Measurements from ENCODE around the gene SPATS2L.

Gene SPATS2L

GRCh38 chr2:200357845-200358244 is 51.4 kb downstream of the SPATS2L start:
- H3K9ac ChIP-seq (ENCODE audit: low read depth, low read length, poor library complexity, severe bottlenecking) = no peak overlapping the region
- H4K20me1 ChIP-seq (ENCODE audit: insufficient read depth, low read length, poor library complexity, severe bottlenecking) = no peaks in the 10 kb centered on the region
- no peaks in the 10 kb centered on the region for H3F3A ChIP-seq (ENCODE audit: low read depth)
- H3K9me3 ChIP-seq (ENCODE audit: insufficient read depth, low read depth, low read length) = no peaks in the 10 kb centered on the region
- no peak overlapping the region for H2AFZ ChIP-seq (ENCODE audit: low read length)
- no peaks in the 10 kb centered on the region for H3K27me3 ChIP-seq (ENCODE audit: insufficient read depth, low read length, poor library complexity, severe bottlenecking)
- no peaks in the 10 kb centered on the region for H3K36me3 ChIP-seq (ENCODE audit: insufficient read depth, low read length)
- no peaks in the 10 kb centered on the region for H3K9me2 ChIP-seq (replicated peaks; ENCODE audit: low read depth, low read length)
- no peaks in the 10 kb centered on the region for H3K79me2 ChIP-seq (ENCODE audit: insufficient read depth, low read length)
- TF ChIP-seq EZH2phosphoT487 (IDR thresholded peaks at IDR 0.05; ENCODE audit: borderline replicate concordance) (no peak), CTCF (conservative IDR thresholded peaks at IDR 0.05; ENCODE audit: low read length) (no peak)
- no peaks in the 10 kb centered on the region for H3K4me1 ChIP-seq (ENCODE audit: insufficient read depth, low read length, poor library complexity, severe bottlenecking)
- H3K4me3 ChIP-seq (ENCODE audit: low read length, poor library complexity, severe bottlenecking) = no peak overlapping the region
- H3K4me2 ChIP-seq (ENCODE audit: low read depth, low read length, poor library complexity, severe bottlenecking) = no peak overlapping the region

GRCh38 chr2:200359552-200359951 is 53.1 kb downstream of the SPATS2L start:
- H3K4me2 ChIP-seq (ENCODE audit: low read depth, low read length, poor library complexity, severe bottlenecking) = no peak overlapping the region
- H3K9ac ChIP-seq (ENCODE audit: low read depth, low read length, poor library complexity, severe bottlenecking) = no peak overlapping the region
- no peaks in the 10 kb centered on the region for H3K79me2 ChIP-seq (ENCODE audit: insufficient read depth, low read length)
- TF ChIP-seq EZH2phosphoT487 (IDR thresholded peaks at IDR 0.05; ENCODE audit: borderline replicate concordance) (no peak), CTCF (conservative IDR thresholded peaks at IDR 0.05; ENCODE audit: low read length) (no peak)
- H3K27me3 ChIP-seq (ENCODE audit: insufficient read depth, low read length, poor library complexity, severe bottlenecking) = no peaks in the 10 kb centered on the region
- H3K4me1 ChIP-seq (ENCODE audit: insufficient read depth, low read length, poor library complexity, severe bottlenecking) = no peaks in the 10 kb centered on the region
- no peak overlapping the region for H3K4me3 ChIP-seq (ENCODE audit: low read length, poor library complexity, severe bottlenecking)
- H3K9me2 ChIP-seq (replicated peaks; ENCODE audit: low read depth, low read length) = no peaks in the 10 kb centered on the region
- no peaks in the 10 kb centered on the region for H3K36me3 ChIP-seq (ENCODE audit: insufficient read depth, low read length)
- H3K9me3 ChIP-seq (ENCODE audit: insufficient read depth, low read depth, low read length) = no peaks in the 10 kb centered on the region
- H4K20me1 ChIP-seq (ENCODE audit: insufficient read depth, low read length, poor library complexity, severe bottlenecking) = no peaks in the 10 kb centered on the region
- H2AFZ ChIP-seq (ENCODE audit: low read length) = no peak overlapping the region
- H3F3A ChIP-seq (ENCODE audit: low read depth) = no peaks in the 10 kb centered on the region

- Histone ChIP-seq H3K36me3 (ENCODE audit: insufficient read depth, low read length) (no peaks in the 10 kb centered on the region), H3K79me2 (ENCODE audit: insufficient read depth, low read length) (no peaks in the 10 kb centered on the region), H3K9me3 (ENCODE audit: insufficient read depth, low read depth, low read length) (no peaks in the 10 kb centered on the region), H3K27me3 (ENCODE audit: insufficient read depth, low read length, poor library complexity, severe bottlenecking) (no peaks in the 10 kb centered on the region), H3K9me2 (replicated peaks; ENCODE audit: low read depth, low read length) (no peaks in the 10 kb centered on the region), H3K4me1 (ENCODE audit: insufficient read depth, low read length, poor library complexity, severe bottlenecking) (no peaks in the 10 kb centered on the region), H3K9ac (ENCODE audit: low read depth, low read length, poor library complexity, severe bottlenecking) (no peak overlapping the region), H2AFZ (ENCODE audit: low read length) (no peak overlapping the region), H4K20me1 (ENCODE audit: insufficient read depth, low read length, poor library complexity, severe bottlenecking) (no peaks in the 10 kb centered on the region), H3F3A (ENCODE audit: low read depth) (no peaks in the 10 kb centered on the region), H3K4me3 (ENCODE audit: low read length, poor library complexity, severe bottlenecking) (no peak overlapping the region), H3K4me2 (ENCODE audit: low read depth, low read length, poor library complexity, severe bottlenecking) (no peak overlapping the region)
- no peak for TF ChIP-seq CTCF (conservative IDR thresholded peaks at IDR 0.05; ENCODE audit: low read length)
- no peak for TF ChIP-seq EZH2phosphoT487 (IDR thresholded peaks at IDR 0.05; ENCODE audit: borderline replicate concordance)
These were observed 53.9 kb downstream of the SPATS2L start for GRCh38 chr2:200360364-200360763.

All from Loucy (cell line).